ENCODE data around the gene SEMA3G. TPM values are rescaled to one million over a fixed set of nuclear protein-coding genes. Genes with fewer than 3 reads are reported as not detected.

The SEMA3G gene
- total RNA-seq, 4 donors from 2014 or later, result 6.7 to 33.9 (median 20.3) TPM

- no peaks in the 10 kb centered on the region for H3K27me3 ChIP-seq
- no peak overlapping the region for H3K4me3 ChIP-seq
- H3K9me3 ChIP-seq, result no peaks in the 10 kb centered on the region
- H3K4me1 ChIP-seq, result no peaks in the 10 kb centered on the region
- ATAC-seq, result no peak
- 60% methylated on average over 2 of the region's 10 CpGs; no CpG with 5 or more reads in 1 of the 2 donors for WGBS, 2 donors (ENCODE audit: low coverage in 1 of 2)
- peaks cover 0 to 47% of the 10 kb centered on the region in 2 donors for H3K36me3 ChIP-seq
- no peak overlapping the region for H3K27ac ChIP-seq
- TF ChIP-seq EP300 (IDR thresholded peaks at IDR 0.05) (no peak), CTCF (IDR thresholded peaks at IDR 0.05) (no peak), POLR2A (IDR thresholded peaks at IDR 0.05) (no peak), POLR2AphosphoS5 (IDR thresholded peaks at IDR 0.05) (no peak)
These were observed 50.0 kb downstream of the SEMA3G start for GRCh38 chr3:52394751-52395502.

GRCh38 chr3:52393959-52394670 lies 50.8 kb downstream of the SEMA3G start:
- no peaks in the 10 kb centered on the region for H3K27me3 ChIP-seq
- no peak overlapping the region for H3K4me3 ChIP-seq
- no peak for TF ChIP-seq EP300 (IDR thresholded peaks at IDR 0.05)
- TF ChIP-seq CTCF (IDR thresholded peaks at IDR 0.05), result no peak
- no peak for TF ChIP-seq POLR2A (IDR thresholded peaks at IDR 0.05)
- H3K36me3 ChIP-seq, result peaks cover 0 to 44% of the 10 kb centered on the region in 2 donors
- H3K27ac ChIP-seq, result no peak overlapping the region
- 100% methylated on average over 10 of the region's 18 CpGs; no CpG with 5 or more reads in 1 of the 2 donors for WGBS, 2 donors (ENCODE audit: low coverage in 1 of 2)
- no peaks in the 10 kb centered on the region for H3K9me3 ChIP-seq
- H3K4me1 ChIP-seq, result no peaks in the 10 kb centered on the region
- ATAC-seq, result no peak

- whole genome bisulfite sequencing, 2 donors (ENCODE audit: low coverage in 1 of 2), result 80 to 85% methylated on average over 3 to 17 of the region's 18 CpGs
- Histone ChIP-seq H3K27me3 (no peaks in the 10 kb centered on the region), H3K27ac (no peak overlapping the region), H3K9me3 (no peaks in the 10 kb centered on the region), H3K4me1 (no peaks in the 10 kb centered on the region), H3K36me3 (peaks cover 0 to 49% of the 10 kb centered on the region in 2 donors), H3K4me3 (no peak overlapping the region)
- no peak for ATAC-seq
- TF ChIP-seq POLR2A (IDR thresholded peaks at IDR 0.05) (no peak), CTCF (IDR thresholded peaks at IDR 0.05) (no peak), POLR2AphosphoS5 (IDR thresholded peaks at IDR 0.05) (no peak), EP300 (IDR thresholded peaks at IDR 0.05) (no peak)
These were observed 51.6 kb downstream of the SEMA3G start for GRCh38 chr3:52393131-52393807.

DNA sequence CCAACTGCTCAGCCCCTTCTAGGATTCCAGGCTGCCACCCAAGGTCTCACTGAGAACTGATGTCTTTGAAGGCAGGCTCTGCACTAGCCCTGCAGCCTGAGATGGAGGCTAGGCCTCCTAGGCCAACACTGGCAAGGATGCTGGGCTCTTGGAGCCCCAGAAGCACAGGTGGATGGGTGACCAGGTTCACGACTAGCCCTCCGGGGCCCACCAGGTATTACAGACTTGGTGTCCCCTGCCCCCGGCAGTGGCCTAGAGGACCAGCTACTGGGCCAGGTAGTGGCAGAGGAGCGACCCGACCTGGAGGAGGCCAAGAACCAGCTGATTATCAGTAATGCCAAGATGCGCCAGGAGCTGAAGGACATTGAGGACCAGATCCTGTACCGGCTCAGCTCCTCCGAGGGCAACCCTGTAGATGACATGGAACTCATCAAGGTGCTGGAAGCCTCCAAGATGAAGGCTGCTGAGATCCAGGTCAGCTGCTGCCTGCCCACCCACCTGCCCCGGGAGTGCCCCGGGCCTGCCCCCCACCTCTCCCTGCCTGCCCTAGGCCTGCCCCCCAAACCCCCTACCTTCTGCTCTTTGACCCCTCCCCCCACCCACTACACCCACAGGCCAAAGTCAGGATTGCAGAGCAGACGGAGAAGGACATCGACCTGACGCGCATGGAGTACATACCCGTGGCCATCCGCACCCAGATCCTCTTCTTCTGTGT lies 52.5 kb downstream of the SEMA3G start:
- Histone ChIP-seq H3K27me3 (no peaks in the 10 kb centered on the region), H3K4me1 (no peaks in the 10 kb centered on the region), H3K27ac (no peak overlapping the region), H3K9me3 (no peaks in the 10 kb centered on the region), H3K36me3 (peaks cover 0 to 51% of the 10 kb centered on the region in 2 donors), H3K4me3 (no peak overlapping the region)
- TF ChIP-seq EP300 (IDR thresholded peaks at IDR 0.05), result no peak
- 100% methylated on average over 2 of the region's 16 CpGs; no CpG with 5 or more reads in 1 of the 2 donors for WGBS, 2 donors (ENCODE audit: low coverage in 1 of 2)
- ATAC-seq, result no peak

- no peak for ATAC-seq
- 80% methylated on average over 4 of the region's 12 CpGs; no CpG with 5 or more reads in 1 of the 2 donors for WGBS, 2 donors (ENCODE audit: low coverage in 1 of 2)
- TF ChIP-seq EP300 (IDR thresholded peaks at IDR 0.05) (no peak), POLR2A (IDR thresholded peaks at IDR 0.05) (no peak), CTCF (IDR thresholded peaks at IDR 0.05) (no peak), POLR2AphosphoS5 (IDR thresholded peaks at IDR 0.05) (no peak)
- Histone ChIP-seq H3K4me1 (no peaks in the 10 kb centered on the region), H3K27ac (no peak overlapping the region), H3K27me3 (no peaks in the 10 kb centered on the region), H3K9me3 (no peaks in the 10 kb centered on the region), H3K4me3 (no peak overlapping the region), H3K36me3 (peaks cover 0 to 60% of the 10 kb centered on the region in 2 donors)
These were observed 53.8 kb downstream of the SEMA3G start for GRCh38 chr3:52391096-52391495.

All from gastroesophageal sphincter (tissue), 4 donors.